WTC11 (cell line): Measurements from ENCODE around the gene TMEM9. TPM values are rescaled to one million over a fixed set of nuclear protein-coding genes. Genes with fewer than 3 reads are reported as not detected.

Experiments used
- ATAC-seq: fragments of 200-7000 bp; cut with Tn5 transposase; 2 replicates; pipeline ENCODE4 v1.10.0; 2021; ENCODE audit warnings: mild to moderate bottlenecking, moderate library complexity
- CTCF ChIA-PET: fragments of 300-600 bp; sonication (Branson Sonifier 250); formaldehyde crosslinking; loops from one replicate; lab custom pipeline; 2021; ENCODE audit warnings: antibody characterized with exemption; lab: Charles Lee
- POLR2A ChIA-PET: fragments of 350-600 bp; sonication (Branson Sonifier 250); formaldehyde crosslinking; loops from one replicate; lab custom pipeline; 2021; ENCODE audit warnings: antibody characterized with exemption; lab: Charles Lee
- DNase-seq: peaks from one replicate; pipeline ENCODE4 v3.0.0; 2021; ENCODE audit warnings: low spot score
- H3K27ac Mint-ChIP-seq: 2 replicates; pipeline ENCODE4 v1.8.0; 2021; ENCODE audit warnings: mixed read lengths
- H3K27me3 Mint-ChIP-seq: 2 replicates; pipeline ENCODE4 v1.8.0; 2021; ENCODE audit warnings: low read depth, mild to moderate bottlenecking, moderate library complexity, mixed read lengths
- H3K36me3 Mint-ChIP-seq: 2 replicates; pipeline ENCODE4 v1.8.0; 2021; ENCODE audit warnings: mixed read lengths
- H3K4me1 Mint-ChIP-seq: 2 replicates; pipeline ENCODE4 v1.8.0; 2022; ENCODE audit warnings: mixed read lengths
- H3K4me3 Mint-ChIP-seq: 2 replicates; pipeline ENCODE4 v1.8.0; 2021; ENCODE audit warnings: mild to moderate bottlenecking, moderate library complexity, mixed read lengths
- H3K9me3 Mint-ChIP-seq: 2 replicates; pipeline ENCODE4 v1.8.0; 2021; ENCODE audit warnings: mixed read lengths
- AR ChIP-seq: fragments of 250-450 bp; sonication (Bioruptor Pico); IDR thresholded peaks from 2 replicates; pipeline ENCODE4 v1.9.0; 2021; ENCODE audit warnings: mild to moderate bottlenecking
- CREM ChIP-seq: sonication (generic); formaldehyde crosslinking; IDR thresholded peaks from 2 replicates; pipeline ENCODE4 v1.8.1; 2022; ENCODE audit warnings: mild to moderate bottlenecking, missing genetic modification reagents, moderate library complexity
- E2F1 ChIP-seq: sonication (generic); formaldehyde crosslinking; IDR thresholded peaks from 2 replicates; pipeline ENCODE4 v1.8.0; 2022; ENCODE audit warnings: mild to moderate bottlenecking, missing genetic modification reagents
- ESRRA ChIP-seq: sonication (generic); formaldehyde crosslinking; IDR thresholded peaks from 2 replicates; pipeline ENCODE4 v1.8.1; 2022; ENCODE audit warnings: mild to moderate bottlenecking, missing genetic modification reagents, borderline replicate concordance
- FOXK1 ChIP-seq: sonication (generic); formaldehyde crosslinking; IDR thresholded peaks from 2 replicates; pipeline ENCODE4 v1.8.0; 2022; ENCODE audit warnings: mild to moderate bottlenecking, moderate library complexity, missing genetic modification reagents
- JUN ChIP-seq: sonication (generic); formaldehyde crosslinking; IDR thresholded peaks from 2 replicates; pipeline ENCODE4 v1.8.0; 2023; ENCODE audit warnings: mild to moderate bottlenecking, missing genetic modification reagents
- MLX ChIP-seq: sonication (generic); formaldehyde crosslinking; IDR thresholded peaks from 2 replicates; pipeline ENCODE4 v1.8.1; 2023; ENCODE audit warnings: mild to moderate bottlenecking, missing genetic modification reagents, moderate library complexity
- MYBL2 ChIP-seq: sonication (generic); formaldehyde crosslinking; IDR thresholded peaks from 2 replicates; pipeline ENCODE4 v1.8.1; 2023; ENCODE audit warnings: mild to moderate bottlenecking, moderate library complexity, missing genetic modification reagents
- NR1H2 ChIP-seq: sonication (generic); formaldehyde crosslinking; IDR thresholded peaks from 2 replicates; pipeline ENCODE4 v1.9.0; 2021; ENCODE audit warnings: mild to moderate bottlenecking, moderate library complexity, missing genetic modification reagents
- PRDM15 ChIP-seq: sonication (generic); formaldehyde crosslinking; IDR thresholded peaks from 2 replicates; pipeline ENCODE4 v1.8.0; 2022; ENCODE audit warnings: missing genetic modification reagents
- TEAD4 ChIP-seq: sonication (generic); formaldehyde crosslinking; IDR thresholded peaks from 2 replicates; pipeline ENCODE4 v1.8.0; 2022; ENCODE audit warnings: mild to moderate bottlenecking, missing genetic modification reagents
- ZNF121 ChIP-seq: sonication (generic); formaldehyde crosslinking; IDR thresholded peaks from 2 replicates; pipeline ENCODE4 v1.8.0; 2023; ENCODE audit warnings: missing genetic modification reagents
- ZNF263 ChIP-seq: sonication (generic); formaldehyde crosslinking; IDR thresholded peaks from 2 replicates; pipeline ENCODE4 v1.8.1; 2022; ENCODE audit warnings: low read depth, mild to moderate bottlenecking, moderate library complexity, missing genetic modification reagents
- ZNF416 ChIP-seq: fragments of 250-450 bp; sonication (Bioruptor Pico); IDR thresholded peaks from 2 replicates; pipeline ENCODE4 v1.9.0; 2021; ENCODE audit warnings: mild to moderate bottlenecking, inconsistent platforms
- ZNF671 ChIP-seq: fragments of 250-450 bp; sonication (Bioruptor Pico); IDR thresholded peaks from 2 replicates; pipeline ENCODE4 v1.8.0; 2021; ENCODE audit warnings: mild to moderate bottlenecking
- total RNA-seq: library from RNA; stranded (reverse); gene quantifications from 3 replicates; pipeline ENCODE4 v1.2.3, GENCODE V29; 2021
- TF ChIP-seq, protein P1 (sequence below): sonication (generic); formaldehyde crosslinking; IDR thresholded peaks from 2 replicates; pipeline ENCODE4 v1.8.1; 2022; ENCODE audit warnings: missing genetic modification reagents, borderline replicate concordance
- TF ChIP-seq, protein P2 (sequence below): sonication (generic); formaldehyde crosslinking; IDR thresholded peaks from 2 replicates; pipeline ENCODE4 v1.8.1; 2023; ENCODE audit warnings: mild to moderate bottlenecking, missing genetic modification reagents, borderline replicate concordance
- TF ChIP-seq, protein P3 (sequence below): fragments of 250-450 bp; sonication (Bioruptor Pico); IDR thresholded peaks from 2 replicates; pipeline ENCODE4 v1.9.0; 2021; ENCODE audit warnings: mild to moderate bottlenecking

Gene TMEM9
- total RNA-seq, 1 experiment from 2014 or later, result 97.5 TPM

- Mint-ChIP-seq H3K27ac (no peak overlapping the region), H3K4me1 (peaks cover 13% of the 10 kb centered on the region), H3K27me3 (peaks cover 65% of the 10 kb centered on the region), H3K36me3 (no peaks in the 10 kb centered on the region), H3K4me3 (no peak overlapping the region), H3K9me3 (no peaks in the 10 kb centered on the region)
- ChIA-PET POLR2A (no interaction called here), CTCF (interaction anchor here (1.6 to 8.2 kb wide), 4 partner anchors 11 to 144 kb away, joined by 5 to 124 read pairs (median 20); partner anchors contain the start of genes ASCL5 and KIF21B)
- TF ChIP-seq FOXK1 (CRISPR knock-in tag) (no peak), ZNF416 (no peak), NR1H2 (CRISPR knock-in tag) (no peak), ESRRA (CRISPR knock-in tag) (no peak), ZNF671 (CRISPR knock-in tag) (no peak), MYBL2 (CRISPR knock-in tag) (no peak), ZNF121 (CRISPR knock-in tag) (no peak), PRDM15 (CRISPR knock-in tag) (no peak), JUN (CRISPR knock-in tag) (no peak), CREM (no peak), MLX (CRISPR knock-in tag) (no peak), E2F1 (no peak), TEAD4 (no peak), ZNF263 (CRISPR knock-in tag) (no peak), AR (CRISPR knock-in tag) (no peak)
- TF ChIP-seq, protein P1, sequence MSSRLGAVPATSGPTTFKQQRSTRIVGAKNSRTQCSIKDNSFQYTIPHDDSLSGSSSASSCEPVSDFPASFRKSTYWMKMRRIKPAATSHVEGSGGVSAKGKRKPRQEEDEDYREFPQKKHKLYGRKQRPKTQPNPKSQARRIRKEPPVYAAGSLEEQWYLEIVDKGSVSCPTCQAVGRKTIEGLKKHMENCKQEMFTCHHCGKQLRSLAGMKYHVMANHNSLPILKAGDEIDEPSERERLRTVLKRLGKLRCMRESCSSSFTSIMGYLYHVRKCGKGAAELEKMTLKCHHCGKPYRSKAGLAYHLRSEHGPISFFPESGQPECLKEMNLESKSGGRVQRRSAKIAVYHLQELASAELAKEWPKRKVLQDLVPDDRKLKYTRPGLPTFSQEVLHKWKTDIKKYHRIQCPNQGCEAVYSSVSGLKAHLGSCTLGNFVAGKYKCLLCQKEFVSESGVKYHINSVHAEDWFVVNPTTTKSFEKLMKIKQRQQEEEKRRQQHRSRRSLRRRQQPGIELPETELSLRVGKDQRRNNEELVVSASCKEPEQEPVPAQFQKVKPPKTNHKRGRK, result no peak
- TF ChIP-seq, protein P2, sequence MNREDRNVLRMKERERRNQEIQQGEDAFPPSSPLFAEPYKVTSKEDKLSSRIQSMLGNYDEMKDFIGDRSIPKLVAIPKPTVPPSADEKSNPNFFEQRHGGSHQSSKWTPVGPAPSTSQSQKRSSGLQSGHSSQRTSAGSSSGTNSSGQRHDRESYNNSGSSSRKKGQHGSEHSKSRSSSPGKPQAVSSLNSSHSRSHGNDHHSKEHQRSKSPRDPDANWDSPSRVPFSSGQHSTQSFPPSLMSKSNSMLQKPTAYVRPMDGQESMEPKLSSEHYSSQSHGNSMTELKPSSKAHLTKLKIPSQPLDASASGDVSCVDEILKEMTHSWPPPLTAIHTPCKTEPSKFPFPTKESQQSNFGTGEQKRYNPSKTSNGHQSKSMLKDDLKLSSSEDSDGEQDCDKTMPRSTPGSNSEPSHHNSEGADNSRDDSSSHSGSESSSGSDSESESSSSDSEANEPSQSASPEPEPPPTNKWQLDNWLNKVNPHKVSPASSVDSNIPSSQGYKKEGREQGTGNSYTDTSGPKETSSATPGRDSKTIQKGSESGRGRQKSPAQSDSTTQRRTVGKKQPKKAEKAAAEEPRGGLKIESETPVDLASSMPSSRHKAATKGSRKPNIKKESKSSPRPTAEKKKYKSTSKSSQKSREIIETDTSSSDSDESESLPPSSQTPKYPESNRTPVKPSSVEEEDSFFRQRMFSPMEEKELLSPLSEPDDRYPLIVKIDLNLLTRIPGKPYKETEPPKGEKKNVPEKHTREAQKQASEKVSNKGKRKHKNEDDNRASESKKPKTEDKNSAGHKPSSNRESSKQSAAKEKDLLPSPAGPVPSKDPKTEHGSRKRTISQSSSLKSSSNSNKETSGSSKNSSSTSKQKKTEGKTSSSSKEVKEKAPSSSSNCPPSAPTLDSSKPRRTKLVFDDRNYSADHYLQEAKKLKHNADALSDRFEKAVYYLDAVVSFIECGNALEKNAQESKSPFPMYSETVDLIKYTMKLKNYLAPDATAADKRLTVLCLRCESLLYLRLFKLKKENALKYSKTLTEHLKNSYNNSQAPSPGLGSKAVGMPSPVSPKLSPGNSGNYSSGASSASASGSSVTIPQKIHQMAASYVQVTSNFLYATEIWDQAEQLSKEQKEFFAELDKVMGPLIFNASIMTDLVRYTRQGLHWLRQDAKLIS (CRISPR knock-in tag), result no peak
- TF ChIP-seq, protein P3, sequence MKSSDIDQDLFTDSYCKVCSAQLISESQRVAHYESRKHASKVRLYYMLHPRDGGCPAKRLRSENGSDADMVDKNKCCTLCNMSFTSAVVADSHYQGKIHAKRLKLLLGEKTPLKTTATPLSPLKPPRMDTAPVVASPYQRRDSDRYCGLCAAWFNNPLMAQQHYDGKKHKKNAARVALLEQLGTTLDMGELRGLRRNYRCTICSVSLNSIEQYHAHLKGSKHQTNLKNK (CRISPR knock-in tag), result no peak
- ATAC-seq, result no peak
- no peak for DNase-seq
These were observed 38.2 kb downstream of the TMEM9 start for GRCh38 chr1:201116091-201116490.
